ENCODE measurements around the gene FAM20A. TPM values are rescaled to one million over a fixed set of nuclear protein-coding genes. Genes with fewer than 3 reads are reported as not detected.
"Not testable (repeated sequence)": the region's sequence is repeated elsewhere in the genome, so short reads cannot be mapped to it uniquely, and the experiment has no call there.

FAM20A gene
- total RNA-seq, 2 experiments from 2014 or later, result not detected

GRCh38 chr17:68522266-68522665, 78.9 kb downstream of the FAM20A start:
- CTCF ChIA-PET, result no interaction called here
- peak overlapping the region; percentile 49 for H3K27ac Mint-ChIP-seq
- intact Hi-C loops (cut with DNase I, micrococcal nuclease), result no loop called here
- no peaks in the 10 kb centered on the region for H3K27me3 ChIP-seq (ENCODE audit: control insufficient read depth in 1 of 2, insufficient read depth in 2 of 2, low read length in 2 of 2)
- H3K36me3 ChIP-seq (ENCODE audit: insufficient read depth, low read length), result peaks cover 72% of the 10 kb centered on the region
- ATAC-seq (ENCODE audit: poor library complexity), result no peak
- POLR2A ChIA-PET, result no interaction called here
- no peaks in the 10 kb centered on the region for H3K4me1 ChIP-seq (ENCODE audit: insufficient read depth, low read length)
- no peaks in the 10 kb centered on the region for H3K9me3 Mint-ChIP-seq
- H3K4me3 Mint-ChIP-seq, result no peak overlapping the region
- H3K9me3 ChIP-seq (ENCODE audit: control insufficient read depth in 1 of 2, insufficient read depth in 1 of 2, low read length in 2 of 2), result no peaks in the 10 kb centered on the region
- peaks cover 43% of the 10 kb centered on the region for H3K4me1 Mint-ChIP-seq (ENCODE audit: low read depth)
- H3K4me3 ChIP-seq (ENCODE audit: low read length), result no peak overlapping the region
- DNase-seq, result no peak
- no peak for TF ChIP-seq CTCF (IDR thresholded peaks at IDR 0.05)
- no peak overlapping the region for H3K27ac ChIP-seq (ENCODE audit: low read depth in 1 of 2, low read length in 2 of 2)
- peaks cover 89% of the 10 kb centered on the region for H3K36me3 Mint-ChIP-seq (ENCODE audit: low read depth)
- H3K27me3 Mint-ChIP-seq, result no peaks in the 10 kb centered on the region

GRCh38 chr17:68519911-68520310, 81.3 kb downstream of the FAM20A start:
- peaks cover 5% of the 10 kb centered on the region for H3K4me1 ChIP-seq (ENCODE audit: insufficient read depth, low read length)
- no peaks in the 10 kb centered on the region for H3K9me3 Mint-ChIP-seq
- DNase-seq (no peak), ATAC-seq (ENCODE audit: poor library complexity) (no peak)
- H3K9me3 ChIP-seq (ENCODE audit: control insufficient read depth in 1 of 2, insufficient read depth in 1 of 2, low read length in 2 of 2), result no peaks in the 10 kb centered on the region
- no peak overlapping the region for H3K27ac ChIP-seq (ENCODE audit: low read depth in 1 of 2, low read length in 2 of 2)
- H3K27me3 Mint-ChIP-seq, result no peaks in the 10 kb centered on the region
- H3K4me3 Mint-ChIP-seq, result no peak overlapping the region
- CTCF ChIA-PET, result no interaction called here
- no peak for TF ChIP-seq CTCF (IDR thresholded peaks at IDR 0.05)
- H3K4me3 ChIP-seq (ENCODE audit: low read length), result no peak overlapping the region
- H3K27me3 ChIP-seq (ENCODE audit: control insufficient read depth in 1 of 2, insufficient read depth in 2 of 2, low read length in 2 of 2), result no peaks in the 10 kb centered on the region
- peaks cover 85% of the 10 kb centered on the region for H3K36me3 Mint-ChIP-seq (ENCODE audit: low read depth)
- peaks cover 61% of the 10 kb centered on the region for H3K4me1 Mint-ChIP-seq (ENCODE audit: low read depth)
- peak overlapping the region; percentile 55 for H3K27ac Mint-ChIP-seq
- POLR2A ChIA-PET, result no interaction called here
- intact Hi-C loops (cut with DNase I, micrococcal nuclease), result no loop called here
- peaks cover 69% of the 10 kb centered on the region for H3K36me3 ChIP-seq (ENCODE audit: insufficient read depth, low read length)

GRCh38 chr17:68519051-68519450, 82.1 kb downstream of the FAM20A start:
- H3K27me3 ChIP-seq (ENCODE audit: control insufficient read depth in 1 of 2, insufficient read depth in 2 of 2, low read length in 2 of 2); H3K4me3 ChIP-seq (ENCODE audit: low read length); CTCF ChIA-PET; DNase-seq; H3K9me3 Mint-ChIP-seq; H3K27me3 Mint-ChIP-seq; H3K9me3 ChIP-seq (ENCODE audit: control insufficient read depth in 1 of 2, insufficient read depth in 1 of 2, low read length in 2 of 2); intact Hi-C loops (cut with DNase I, micrococcal nuclease); H3K27ac ChIP-seq (ENCODE audit: low read depth in 1 of 2, low read length in 2 of 2); POLR2A ChIA-PET; H3K4me1 ChIP-seq (ENCODE audit: insufficient read depth, low read length); ATAC-seq (ENCODE audit: poor library complexity); H3K4me3 Mint-ChIP-seq: not testable (repeated sequence)
- peaks cover 61% of the 10 kb centered on the region for H3K36me3 ChIP-seq (ENCODE audit: insufficient read depth, low read length)
- peak overlapping the region; percentile 47 for H3K27ac Mint-ChIP-seq
- peaks cover 78% of the 10 kb centered on the region for H3K36me3 Mint-ChIP-seq (ENCODE audit: low read depth)
- H3K4me1 Mint-ChIP-seq (ENCODE audit: low read depth), result peaks cover 70% of the 10 kb centered on the region

GRCh38 chr17:68518063-68518815, 82.9 kb downstream of the FAM20A start:
- no peaks in the 10 kb centered on the region for H3K9me3 Mint-ChIP-seq
- no peak for TF ChIP-seq CTCF (IDR thresholded peaks at IDR 0.05)
- Histone ChIP-seq H3K27me3 (ENCODE audit: control insufficient read depth in 1 of 2, insufficient read depth in 2 of 2, low read length in 2 of 2) (no peaks in the 10 kb centered on the region), H3K4me1 (ENCODE audit: insufficient read depth, low read length) (peaks cover 7% of the 10 kb centered on the region), H3K9me3 (ENCODE audit: control insufficient read depth in 1 of 2, insufficient read depth in 1 of 2, low read length in 2 of 2) (no peaks in the 10 kb centered on the region), H3K27ac (ENCODE audit: low read depth in 1 of 2, low read length in 2 of 2) (no peak overlapping the region), H3K36me3 (ENCODE audit: insufficient read depth, low read length) (peaks cover 53% of the 10 kb centered on the region), H3K4me3 (ENCODE audit: low read length) (no peak overlapping the region)
- peak in 1 of 14 experiments; percentile 13 for DNase-seq
- ATAC-seq (ENCODE audit: poor library complexity), result no peak
- H3K4me3 Mint-ChIP-seq, result no peak overlapping the region
- intact Hi-C loops (cut with DNase I, micrococcal nuclease), result no loop called here
- H3K4me1 Mint-ChIP-seq (ENCODE audit: low read depth), result peaks cover 78% of the 10 kb centered on the region
- ChIA-PET CTCF (no interaction called here), POLR2A (no interaction called here)
- no peak overlapping the region for H3K27ac Mint-ChIP-seq
- no peaks in the 10 kb centered on the region for H3K27me3 Mint-ChIP-seq
- peaks cover 78% of the 10 kb centered on the region for H3K36me3 Mint-ChIP-seq (ENCODE audit: low read depth)

- ATAC-seq (ENCODE audit: poor library complexity); POLR2A ChIA-PET; CTCF ChIA-PET; H3K27me3 Mint-ChIP-seq; DNase-seq; H3K27me3 ChIP-seq (ENCODE audit: control insufficient read depth in 1 of 2, insufficient read depth in 2 of 2, low read length in 2 of 2); H3K27ac ChIP-seq (ENCODE audit: low read depth in 1 of 2, low read length in 2 of 2); H3K9me3 ChIP-seq (ENCODE audit: control insufficient read depth in 1 of 2, insufficient read depth in 1 of 2, low read length in 2 of 2); H3K4me3 Mint-ChIP-seq; H3K4me3 ChIP-seq (ENCODE audit: low read length); intact Hi-C loops (cut with DNase I, micrococcal nuclease); H3K9me3 Mint-ChIP-seq: not testable (repeated sequence)
- peaks cover 75% of the 10 kb centered on the region for H3K4me1 Mint-ChIP-seq (ENCODE audit: low read depth)
- peaks cover 78% of the 10 kb centered on the region for H3K36me3 Mint-ChIP-seq (ENCODE audit: low read depth)
- H3K36me3 ChIP-seq (ENCODE audit: insufficient read depth, low read length), result peaks cover 47% of the 10 kb centered on the region
- peaks cover 11% of the 10 kb centered on the region for H3K4me1 ChIP-seq (ENCODE audit: insufficient read depth, low read length)
- H3K27ac Mint-ChIP-seq, result peak overlapping the region; percentile 29
These were observed 83.6 kb downstream of the FAM20A start for GRCh38 chr17:68517605-68518004.

Measured in CD4-positive, alpha-beta T cell (primary cell).